ENCODE measurements around the gene LTB4R2.
"Not testable (repeated sequence)": the region's sequence is repeated elsewhere in the genome, so short reads cannot be mapped to it uniquely, and the experiment has no call there.

The LTB4R2 gene

GRCh38 chr14:24317141-24317928, 7.4 kb downstream of the LTB4R2 start:
- no peak for DNase-seq (ENCODE audit: extremely low read depth in 1 of 2, low read depth in 1 of 2)

DNA sequence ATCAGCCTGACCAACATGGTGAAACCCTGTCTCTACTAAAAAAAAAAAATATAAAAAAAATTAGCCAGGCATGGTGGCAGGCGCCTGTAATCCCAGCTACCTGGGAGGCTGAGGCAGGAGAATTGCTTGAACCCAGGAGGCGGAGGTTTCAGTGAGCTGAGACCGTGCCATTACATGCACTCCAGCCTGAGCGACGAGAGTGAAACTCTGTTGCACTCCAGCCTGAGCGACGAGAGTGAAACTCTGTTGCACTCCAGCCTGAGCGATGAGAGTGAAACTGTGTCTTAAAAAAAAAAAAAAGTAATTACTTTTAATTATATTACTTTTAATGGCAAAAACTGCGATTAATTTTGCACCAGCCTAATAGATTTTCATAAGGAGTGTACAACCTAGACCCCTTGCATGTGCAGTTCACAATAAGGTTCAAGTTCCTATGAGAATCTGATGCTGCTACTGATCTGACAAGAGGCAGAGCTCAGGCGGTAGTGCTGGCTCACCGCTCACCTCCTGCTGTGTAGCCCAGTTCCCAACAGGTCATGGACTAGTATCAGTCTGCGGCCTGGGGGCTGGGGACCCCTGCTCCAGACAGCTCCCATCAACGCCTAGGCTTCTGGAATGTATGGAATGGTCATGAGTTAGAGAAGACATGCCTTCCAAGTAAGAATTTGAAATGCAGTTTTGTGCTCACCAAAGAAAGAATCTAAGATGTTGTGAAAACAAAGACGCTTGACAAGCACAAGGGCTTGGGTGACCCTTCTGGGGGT, 11.5 kb downstream of the LTB4R2 start:
- no peak for DNase-seq (ENCODE audit: extremely low read depth in 1 of 2, low read depth in 1 of 2)

GRCh38 chr14:24322672-24323071, 12.7 kb downstream of the LTB4R2 start:
- DNase-seq (ENCODE audit: extremely low read depth in 1 of 2, low read depth in 1 of 2): no peak

DNA sequence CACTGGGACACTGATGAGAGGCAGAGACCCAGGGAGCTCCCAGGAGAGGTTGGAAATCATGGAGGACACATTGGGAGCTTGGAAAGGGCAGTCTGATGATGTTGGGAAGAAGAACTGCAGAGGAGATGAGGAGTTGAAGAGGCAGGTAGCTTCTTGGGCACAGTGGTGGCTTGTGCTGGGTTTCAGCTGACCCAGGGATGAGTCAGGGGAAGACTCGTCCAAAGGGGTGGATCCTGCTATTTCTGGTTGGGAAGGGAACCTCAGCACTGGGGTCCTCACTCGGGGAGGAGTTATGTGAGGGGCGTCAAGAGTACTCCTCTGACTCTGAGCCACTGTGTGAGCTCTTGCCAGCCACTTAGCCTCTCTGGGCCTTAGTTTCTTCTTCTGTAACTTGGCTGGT, 13.4 kb downstream of the LTB4R2 start:
- no peak for DNase-seq (ENCODE audit: extremely low read depth in 1 of 2, low read depth in 1 of 2)

- no peak for DNase-seq (ENCODE audit: extremely low read depth in 1 of 2, low read depth in 1 of 2)
Observed at GRCh38 chr14:24324024-24324423, 14.1 kb downstream of the LTB4R2 start.

DNA sequence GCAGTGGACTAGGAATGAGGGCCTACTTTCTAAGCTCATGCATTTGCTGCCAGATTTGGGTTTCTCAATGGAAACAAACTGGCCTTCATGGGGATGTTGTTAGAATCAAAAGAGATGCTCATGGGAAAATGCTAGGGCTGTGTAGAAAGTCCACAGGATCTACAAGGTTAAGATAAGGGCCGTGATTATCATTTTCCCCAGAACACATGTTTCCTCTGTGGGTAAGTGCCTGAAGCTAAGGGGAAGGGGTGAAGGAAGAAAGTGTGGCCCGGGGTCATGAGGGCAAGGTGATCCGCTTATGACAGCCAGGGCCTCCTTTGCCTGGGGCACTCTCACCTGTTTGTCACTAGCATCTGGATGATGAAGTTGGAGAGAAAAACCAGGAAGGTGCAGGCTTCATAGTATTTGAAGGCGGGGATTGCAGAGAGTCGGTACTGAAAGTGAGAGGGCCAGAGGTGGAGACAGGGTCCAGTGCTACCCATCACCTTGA, 15.1 kb downstream of the LTB4R2 start:
- no peak for DNase-seq (ENCODE audit: extremely low read depth in 1 of 2, low read depth in 1 of 2)

DNA sequence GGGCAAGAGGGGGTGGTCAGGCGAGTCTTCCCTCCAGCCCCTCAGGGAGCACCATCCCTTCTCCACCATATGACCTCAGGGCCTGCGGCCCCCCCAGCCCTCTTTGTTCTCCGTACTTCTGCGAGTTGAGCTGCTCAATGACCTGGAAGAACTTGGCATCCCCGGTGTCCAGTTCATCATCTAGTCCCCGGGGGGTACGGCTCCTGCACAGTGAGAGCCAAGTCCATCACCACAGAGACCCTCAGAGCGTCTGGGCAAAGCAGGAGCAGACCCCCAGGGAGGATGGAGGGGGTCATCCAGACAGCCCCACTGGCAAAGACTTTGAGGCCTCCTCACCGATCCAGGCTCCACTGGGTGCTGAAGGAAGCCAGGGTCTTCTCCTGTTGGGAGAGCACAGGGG, 16.0 kb downstream of the LTB4R2 start:
- DNase-seq (ENCODE audit: extremely low read depth in 1 of 2, low read depth in 1 of 2): no peak

GRCh38 chr14:24327303-24327702, 17.4 kb downstream of the LTB4R2 start:
- DNase-seq (ENCODE audit: extremely low read depth in 1 of 2, low read depth in 1 of 2): no peak

DNA sequence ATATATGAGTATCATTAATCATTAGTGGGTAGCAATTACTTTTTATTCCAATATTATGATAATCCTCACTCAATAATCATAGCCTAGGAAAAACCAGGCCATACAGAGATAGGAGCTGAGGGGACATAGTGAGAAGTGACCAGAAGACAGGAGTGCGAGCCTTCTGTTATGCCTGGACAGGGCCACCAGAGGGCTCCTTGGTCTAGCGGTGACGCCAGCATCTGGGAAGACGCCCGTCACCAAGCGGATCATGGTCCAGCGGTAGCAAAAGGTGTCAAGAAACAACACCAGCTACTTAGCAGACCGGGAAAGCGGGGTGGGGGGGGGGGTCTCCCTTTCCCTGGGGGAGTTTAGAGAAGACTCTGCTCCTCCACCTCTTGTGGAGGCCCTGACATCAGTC, 18.0 kb downstream of the LTB4R2 start:
- DNase-seq (ENCODE audit: extremely low read depth in 1 of 2, low read depth in 1 of 2): not testable (repeated sequence)

- DNase-seq (ENCODE audit: extremely low read depth in 1 of 2, low read depth in 1 of 2): no peak
Observed at GRCh38 chr14:24329073-24329663, 19.2 kb downstream of the LTB4R2 start.

DNA sequence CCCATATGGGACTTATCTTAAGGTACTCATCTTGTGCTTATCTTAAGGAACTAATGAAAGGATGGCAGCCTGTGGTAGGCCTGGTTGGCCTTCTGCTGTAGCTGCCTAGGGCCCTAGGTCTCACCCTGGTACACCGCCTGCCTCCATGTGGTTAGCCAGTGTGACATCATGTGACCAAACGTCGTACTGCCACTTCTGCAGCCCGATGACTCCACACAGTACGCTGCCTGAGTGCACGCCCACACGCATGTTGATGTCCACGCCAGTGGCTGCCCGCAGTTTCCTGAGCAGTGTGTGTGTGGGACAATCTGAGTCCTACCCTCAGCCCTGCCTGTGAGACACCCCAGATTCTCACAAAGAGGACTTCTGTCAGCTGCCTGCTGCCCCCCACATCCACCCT, 19.8 kb downstream of the LTB4R2 start:
- peak; percentile 39 to 66 for DNase-seq (ENCODE audit: extremely low read depth in 1 of 2, low read depth in 1 of 2)

DNA sequence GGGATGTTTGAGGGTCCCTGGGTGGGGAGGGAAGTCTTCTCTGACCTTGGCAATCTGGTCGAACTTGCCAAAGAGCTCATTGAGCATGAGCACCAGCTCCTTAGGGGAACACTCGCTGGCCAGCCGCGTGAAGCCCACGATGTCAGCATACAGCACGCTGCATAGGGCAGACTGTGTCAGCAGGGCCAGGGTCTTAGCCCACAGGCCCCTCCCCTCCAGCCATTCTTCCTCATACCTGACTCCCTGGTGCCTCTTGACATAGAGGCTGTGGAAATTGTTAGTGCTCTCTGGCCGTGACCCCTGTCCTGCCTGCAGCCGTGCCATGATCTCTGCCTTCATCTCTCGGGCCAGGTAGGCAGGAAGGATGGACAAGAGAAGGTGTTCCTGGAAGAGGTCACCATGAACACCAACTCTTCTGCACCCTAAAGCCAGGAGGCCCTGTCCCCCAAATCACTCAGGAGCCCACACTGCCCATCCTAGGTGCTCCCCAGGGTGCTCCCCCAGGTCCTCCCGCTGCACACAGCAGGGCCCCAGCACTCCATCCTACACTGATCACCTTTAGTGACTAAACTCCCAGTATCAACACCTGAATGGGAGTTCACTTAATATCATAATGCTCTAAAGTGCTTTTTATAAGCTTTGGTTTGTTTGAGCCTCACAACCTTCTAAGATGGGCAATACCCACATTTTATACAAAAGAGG, 21.2 kb downstream of the LTB4R2 start:
- DNase-seq (ENCODE audit: extremely low read depth in 1 of 2, low read depth in 1 of 2): no peak

- no peak for DNase-seq (ENCODE audit: extremely low read depth in 1 of 2, low read depth in 1 of 2)
Observed at GRCh38 chr14:24331731-24332267, 21.9 kb downstream of the LTB4R2 start.

GRCh38 chr14:24332268-24332993, 22.5 kb downstream of the LTB4R2 start:
- DNase-seq (ENCODE audit: extremely low read depth in 1 of 2, low read depth in 1 of 2): peak; percentile 51 to 79

- no peak for DNase-seq (ENCODE audit: extremely low read depth in 1 of 2, low read depth in 1 of 2)
Observed at GRCh38 chr14:24334431-24335291, 24.7 kb downstream of the LTB4R2 start, which contains the start of gene ADCY4. TSS of gene ADCY4 (minus strand) at chr14:24335071. CDS start at chr14:24334652, 419 bp downstream.

DNA sequence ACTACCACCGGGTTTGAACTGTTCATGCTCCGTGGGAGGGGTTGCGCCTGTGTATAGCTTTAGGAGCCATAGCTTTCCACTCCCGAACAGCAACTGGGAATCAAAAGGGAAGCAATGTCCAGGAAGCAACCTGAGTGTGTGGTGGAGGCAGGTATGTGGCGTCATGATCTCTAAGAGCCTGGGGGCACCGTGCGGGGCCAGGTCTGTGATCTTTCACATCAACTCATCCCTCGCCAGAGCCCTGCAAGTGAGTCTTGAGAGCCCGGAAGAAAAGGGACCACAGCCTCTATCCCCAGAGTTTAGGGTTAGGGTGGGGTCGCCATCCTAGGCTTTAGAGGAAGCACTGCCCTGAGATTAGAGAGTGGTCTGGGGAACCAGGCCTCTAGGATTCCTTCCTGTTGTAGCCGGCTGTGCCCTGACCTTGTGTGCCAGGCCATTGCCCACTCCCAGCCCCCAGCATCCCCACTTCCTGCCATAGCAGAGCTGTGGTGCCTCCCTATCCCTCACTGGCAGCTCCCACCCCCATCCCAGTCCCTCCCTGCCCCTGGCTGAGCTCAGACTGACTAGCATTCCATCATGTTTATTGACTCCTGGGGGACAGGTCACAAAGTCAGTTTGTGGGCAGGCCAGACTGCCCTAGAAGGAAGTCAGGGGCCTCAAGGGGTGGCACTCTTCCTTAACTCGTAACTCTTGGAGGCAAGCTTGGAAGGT, 25.7 kb downstream of the LTB4R2 start:
- no peak for DNase-seq (ENCODE audit: extremely low read depth in 1 of 2, low read depth in 1 of 2)

DNA sequence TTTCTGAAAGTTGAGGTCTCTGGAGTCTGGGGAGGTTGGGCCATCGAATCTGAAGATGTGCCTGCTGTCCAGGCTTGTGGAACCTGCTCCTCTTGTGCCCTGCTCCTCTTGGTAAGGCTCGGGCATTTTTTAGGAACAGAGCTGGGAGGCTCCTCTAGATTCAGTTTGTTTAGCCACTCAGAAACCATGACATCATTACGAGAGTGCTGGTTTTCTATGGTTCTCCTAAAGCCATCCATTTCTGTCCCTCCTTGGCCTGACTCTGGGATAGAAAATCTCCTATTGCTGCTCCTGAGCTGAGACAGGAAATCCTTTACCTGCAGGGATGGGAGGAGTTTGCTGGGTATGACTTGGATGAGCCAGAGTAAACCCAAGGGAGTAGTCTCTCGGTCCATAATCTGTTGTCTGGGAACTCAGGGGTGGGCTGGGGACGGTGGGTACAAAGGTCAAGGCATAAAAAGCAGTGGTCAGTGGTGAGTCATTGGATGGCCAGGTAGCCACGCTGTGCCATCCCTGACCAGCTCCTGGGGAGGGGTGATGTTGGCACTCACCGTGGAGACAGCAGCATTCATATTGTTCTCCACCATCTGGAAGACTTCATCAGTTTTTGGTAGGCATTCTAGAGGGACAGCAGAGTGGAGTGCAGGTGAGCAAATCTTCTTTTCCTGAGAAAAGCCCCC, 27.3 kb downstream of the LTB4R2 start:
- DNase-seq (ENCODE audit: extremely low read depth in 1 of 2, low read depth in 1 of 2): no peak

GRCh38 chr14:24337824-24338175, 27.9 kb downstream of the LTB4R2 start:
- DNase-seq (ENCODE audit: extremely low read depth in 1 of 2, low read depth in 1 of 2): no peak

Data from stimulated activated CD8-positive, alpha-beta memory T cell treated with anti-CD3 and anti-CD28 coated beads, Interleukin-7, amount 100 ng/mL, for 48 hours (primary cell).